ENCODE data around the gene TBC1D8. TPM values are rescaled to one million over a fixed set of nuclear protein-coding genes. Genes with fewer than 3 reads are reported as not detected.
A peak's percentile ranks its signal among the peaks of the same experiment; 100 is the strongest.

The TBC1D8 gene
- total and polyA plus RNA-seq, 5 donors = 36.4 to 79.5 (median 49.5) TPM

DNA sequence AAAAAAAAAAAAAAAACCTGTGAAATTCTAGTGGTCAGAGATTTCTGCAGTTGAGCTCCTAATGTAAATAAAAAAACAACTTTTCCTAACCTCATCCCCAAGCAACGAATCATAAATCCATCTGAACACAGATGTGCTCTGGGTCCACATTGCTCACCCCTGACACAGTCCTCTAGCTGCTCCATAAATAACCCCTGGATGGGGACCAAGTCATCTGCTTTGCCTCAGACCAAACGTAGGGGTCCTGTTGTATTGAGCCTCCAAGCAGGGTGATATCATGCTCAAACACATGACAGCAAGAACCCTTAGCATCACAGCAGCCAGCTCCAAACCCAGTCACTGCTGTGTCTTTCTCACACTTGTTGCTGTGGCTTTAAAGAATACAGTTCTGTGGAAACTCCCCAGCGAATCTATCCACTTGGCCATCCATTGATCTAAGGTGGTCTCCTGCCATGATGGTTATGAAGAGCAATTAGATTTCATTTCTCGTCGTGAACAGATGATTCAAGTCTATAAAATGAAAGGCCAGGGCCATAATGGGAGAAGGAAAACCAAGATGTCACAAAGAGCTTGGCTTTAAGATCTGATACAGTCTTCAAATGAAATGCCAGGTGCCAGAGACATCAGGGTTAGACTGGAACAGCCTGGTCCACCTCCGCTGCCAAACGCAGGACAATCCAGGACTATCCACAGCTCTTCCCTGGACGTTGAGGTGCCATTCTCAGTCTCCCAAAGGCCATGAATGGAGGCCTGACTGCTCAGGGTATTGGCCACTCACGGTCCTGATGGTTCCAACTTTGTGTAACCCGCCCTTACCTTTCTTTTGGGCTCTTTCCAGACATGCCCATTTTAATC lies 39.0 kb downstream of the TBC1D8 start:
- ATAC-seq (peak; percentile 80 to 83), DNase-seq (peak in 1 of 3 donors; percentile 29)
- Histone ChIP-seq H3K4me1 (ENCODE audit: control insufficient read depth, insufficient read depth, low read length) (peaks cover 39% of the 10 kb centered on the region), H3K9me3 (ENCODE audit: control insufficient read depth, low read length) (no peaks in the 10 kb centered on the region), H3K4me3 (ENCODE audit: low read length) (no peak overlapping the region), H3K27me3 (ENCODE audit: control insufficient read depth, insufficient read depth) (no peaks in the 10 kb centered on the region), H3K27ac (ENCODE audit: low read length) (peak overlapping the region; percentile 99)
- intact Hi-C loops (cut with DNase I) = loop anchor here in 1 of 4 donors (5.0 kb wide), 1 partner anchor 35 kb away; no protein-coding TSS in a partner anchor
- WGBS = 64% methylated on average over 10 of the region's 10 CpGs

- Histone ChIP-seq H3K27me3 (ENCODE audit: control insufficient read depth, insufficient read depth) (no peaks in the 10 kb centered on the region), H3K27ac (ENCODE audit: low read length) (peak overlapping the region; percentile 73), H3K9me3 (ENCODE audit: control insufficient read depth, low read length) (no peaks in the 10 kb centered on the region), H3K4me3 (ENCODE audit: low read length) (no peak overlapping the region), H3K4me1 (ENCODE audit: control insufficient read depth, insufficient read depth, low read length) (peaks cover 38% of the 10 kb centered on the region)
- WGBS = 87% methylated on average over 18 of the region's 18 CpGs
- ATAC-seq = no peak
- intact Hi-C loops (cut with DNase I) = loop anchor here in 1 of 4 donors (5.0 kb wide), 1 partner anchor 36 kb away; no protein-coding TSS in a partner anchor
- no peak for DNase-seq
Measured at GRCh38 chr2:101111262-101111838, 39.8 kb downstream of the TBC1D8 start.

DNA sequence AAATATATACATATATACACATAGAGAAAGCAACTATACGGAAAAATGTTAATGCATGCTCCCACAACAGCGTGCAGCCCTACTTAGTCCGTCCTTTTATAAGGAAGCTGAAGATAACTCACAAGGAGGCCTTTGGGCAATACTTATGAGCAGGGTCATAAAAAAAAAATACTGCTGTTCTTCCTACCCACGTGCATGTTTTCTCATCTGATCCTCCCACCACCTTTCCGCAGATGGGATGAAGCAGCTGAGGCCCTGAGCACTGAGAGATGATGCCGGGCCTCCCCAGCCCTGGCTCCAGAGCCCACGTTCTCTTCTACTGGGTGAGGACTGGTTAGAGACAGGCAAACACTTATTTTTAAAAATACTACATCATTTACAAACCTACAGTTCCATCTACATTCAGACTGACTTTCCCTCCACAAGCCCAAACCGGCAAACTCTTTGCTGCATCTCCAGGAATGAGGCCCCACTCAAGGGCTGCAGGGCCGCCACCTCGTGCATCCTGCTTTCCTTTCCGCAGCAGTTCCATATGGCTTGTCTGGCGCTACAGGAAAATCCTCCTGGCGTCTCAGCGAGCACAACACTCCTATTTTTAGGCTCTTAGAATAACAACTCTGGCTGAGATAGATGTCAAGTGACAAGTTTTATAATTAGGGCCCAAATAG lies 41.6 kb downstream of the TBC1D8 start:
- peak overlapping the region; percentile 88 for H3K27ac ChIP-seq (ENCODE audit: low read length)
- intact Hi-C loops (cut with DNase I) = loop anchor here in 1 of 4 donors (5.0 kb wide), 1 partner anchor 38 kb away; no protein-coding TSS in a partner anchor
- peak overlapping the region; percentile 3 for H3K4me3 ChIP-seq (ENCODE audit: low read length)
- H3K4me1 ChIP-seq (ENCODE audit: control insufficient read depth, insufficient read depth, low read length) = peaks cover 37% of the 10 kb centered on the region
- ATAC-seq (peak; percentile 64 to 66), DNase-seq (peak in 2 of 3 donors; percentile 67 to 68)
- WGBS = 40% methylated on average over 14 of the region's 14 CpGs
- H3K9me3 ChIP-seq (ENCODE audit: control insufficient read depth, low read length) = no peaks in the 10 kb centered on the region
- no peaks in the 10 kb centered on the region for H3K27me3 ChIP-seq (ENCODE audit: control insufficient read depth, insufficient read depth)

DNA sequence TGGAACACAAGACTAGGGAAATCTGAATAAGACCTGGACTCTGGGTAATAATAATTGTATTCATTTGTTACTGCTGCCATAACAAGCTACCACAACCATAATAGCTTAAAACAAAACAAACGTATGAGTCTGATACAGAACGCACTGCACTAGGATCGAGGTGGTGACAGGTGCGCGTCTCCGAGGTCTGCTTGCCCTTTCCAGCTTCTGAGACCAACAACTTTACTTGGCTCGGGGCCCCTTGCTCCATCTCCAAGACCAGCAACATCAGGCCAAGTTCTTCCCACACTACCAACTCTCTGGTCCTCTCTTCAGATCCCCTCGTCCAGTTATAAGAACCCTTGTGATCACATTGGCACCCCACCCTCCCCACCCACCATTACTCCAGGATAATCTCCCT lies 42.8 kb downstream of the TBC1D8 start:
- DNase-seq (no peak), ATAC-seq (no peak)
- Histone ChIP-seq H3K9me3 (ENCODE audit: control insufficient read depth, low read length) (no peaks in the 10 kb centered on the region), H3K27ac (ENCODE audit: low read length) (peak overlapping the region; percentile 94), H3K4me3 (ENCODE audit: low read length) (no peak overlapping the region), H3K27me3 (ENCODE audit: control insufficient read depth, insufficient read depth) (no peaks in the 10 kb centered on the region), H3K4me1 (ENCODE audit: control insufficient read depth, insufficient read depth, low read length) (peaks cover 34% of the 10 kb centered on the region)
- intact Hi-C loops (cut with DNase I) = no loop called here
- 65% methylated on average over 8 of the region's 8 CpGs for WGBS

DNA sequence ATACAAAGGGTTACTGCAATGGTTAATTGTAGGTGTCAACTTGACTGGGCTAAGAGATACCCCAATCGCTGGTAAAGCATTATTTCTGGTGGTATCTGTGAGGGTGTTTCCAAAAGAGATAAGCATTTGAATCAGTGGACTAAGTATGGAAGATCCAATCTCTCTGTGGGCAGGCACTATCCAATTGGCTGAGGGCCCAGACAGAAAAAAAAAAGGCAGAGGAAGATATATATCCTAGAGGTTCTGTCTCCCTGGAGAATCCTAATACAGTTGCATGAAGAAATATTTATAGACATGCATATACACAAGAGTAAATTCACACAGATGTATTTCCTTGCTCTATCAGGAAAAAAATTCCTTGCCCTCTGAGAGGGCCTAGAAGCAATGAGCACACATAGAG lies 43.9 kb downstream of the TBC1D8 start:
- ATAC-seq (no peak), DNase-seq (no peak)
- H3K27ac ChIP-seq (ENCODE audit: low read length) = peak overlapping the region; percentile 82
- intact Hi-C loops (cut with DNase I) = no loop called here
- WGBS = 19% methylated on average over 1 of the region's 1 CpG
- H3K4me1 ChIP-seq (ENCODE audit: control insufficient read depth, insufficient read depth, low read length) = peaks cover 30% of the 10 kb centered on the region
- H3K9me3 ChIP-seq (ENCODE audit: control insufficient read depth, low read length) = no peaks in the 10 kb centered on the region
- no peak overlapping the region for H3K4me3 ChIP-seq (ENCODE audit: low read length)
- no peaks in the 10 kb centered on the region for H3K27me3 ChIP-seq (ENCODE audit: control insufficient read depth, insufficient read depth)

GRCh38 chr2:101106453-101107181 lies 44.6 kb downstream of the TBC1D8 start:
- no peak for ATAC-seq
- H3K4me3 ChIP-seq (ENCODE audit: low read length) = no peak overlapping the region
- no peaks in the 10 kb centered on the region for H3K9me3 ChIP-seq (ENCODE audit: control insufficient read depth, low read length)
- intact Hi-C loops (cut with DNase I) = no loop called here
- DNase-seq = no peak
- peaks cover 26% of the 10 kb centered on the region for H3K4me1 ChIP-seq (ENCODE audit: control insufficient read depth, insufficient read depth, low read length)
- peak overlapping the region; percentile 85 for H3K27ac ChIP-seq (ENCODE audit: low read length)
- H3K27me3 ChIP-seq (ENCODE audit: control insufficient read depth, insufficient read depth) = no peaks in the 10 kb centered on the region
- 60% methylated on average over 12 of the region's 12 CpGs for WGBS

DNA sequence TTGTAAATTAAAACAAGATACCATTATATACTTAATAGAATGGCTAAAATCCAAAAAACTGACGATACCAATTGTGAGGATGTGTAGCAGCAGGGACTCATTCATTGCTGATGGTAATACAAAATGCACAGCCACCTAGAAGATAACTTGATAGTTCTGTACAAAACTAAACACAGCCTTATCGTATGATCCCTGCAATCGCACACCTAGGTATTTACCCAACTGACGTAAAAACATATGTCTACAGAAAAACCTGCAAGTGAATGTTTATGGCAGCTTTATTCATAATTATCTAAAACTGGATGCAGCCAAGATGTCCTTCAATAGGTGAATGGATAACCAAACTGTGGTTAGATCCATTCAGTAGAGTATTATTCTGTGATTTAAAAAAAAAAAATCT lies 45.5 kb downstream of the TBC1D8 start:
- Histone ChIP-seq H3K9me3 (ENCODE audit: control insufficient read depth, low read length) (no peaks in the 10 kb centered on the region), H3K27me3 (ENCODE audit: control insufficient read depth, insufficient read depth) (no peaks in the 10 kb centered on the region), H3K4me1 (ENCODE audit: control insufficient read depth, insufficient read depth, low read length) (peaks cover 22% of the 10 kb centered on the region), H3K4me3 (ENCODE audit: low read length) (no peak overlapping the region), H3K27ac (ENCODE audit: low read length) (no peak overlapping the region)
- 81% methylated on average over 4 of the region's 4 CpGs for WGBS
- no peak for DNase-seq
- ATAC-seq = no peak
- intact Hi-C loops (cut with DNase I) = no loop called here

DNA sequence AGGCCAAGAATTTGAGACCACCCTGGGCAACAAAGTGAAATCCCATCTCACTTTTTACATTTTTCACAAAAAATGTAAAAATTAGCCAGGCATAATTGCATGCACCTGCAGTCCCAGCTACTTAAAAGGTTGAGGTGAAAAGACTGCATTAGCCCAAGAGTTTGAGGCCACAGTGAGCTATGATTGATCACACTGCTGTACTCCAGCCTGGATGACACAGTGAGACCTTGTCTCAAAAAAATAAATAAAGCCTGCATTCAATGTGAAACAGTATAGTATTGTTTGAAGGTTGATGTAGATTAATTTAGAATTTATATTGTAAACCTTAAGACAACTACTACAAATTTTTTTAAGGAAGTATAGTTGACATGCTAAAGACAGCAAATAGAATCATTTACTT lies 53.5 kb downstream of the TBC1D8 start:
- H3K4me3 ChIP-seq (ENCODE audit: low read length) = no peak overlapping the region
- intact Hi-C loops (cut with DNase I) = no loop called here
- H3K4me1 ChIP-seq (ENCODE audit: control insufficient read depth, insufficient read depth, low read length) = peaks cover 2% of the 10 kb centered on the region
- no peak overlapping the region for H3K27ac ChIP-seq (ENCODE audit: low read length)
- DNase-seq (no peak), ATAC-seq (no peak)
- H3K27me3 ChIP-seq (ENCODE audit: control insufficient read depth, insufficient read depth) = no peaks in the 10 kb centered on the region
- H3K9me3 ChIP-seq (ENCODE audit: control insufficient read depth, low read length) = no peaks in the 10 kb centered on the region

DNA sequence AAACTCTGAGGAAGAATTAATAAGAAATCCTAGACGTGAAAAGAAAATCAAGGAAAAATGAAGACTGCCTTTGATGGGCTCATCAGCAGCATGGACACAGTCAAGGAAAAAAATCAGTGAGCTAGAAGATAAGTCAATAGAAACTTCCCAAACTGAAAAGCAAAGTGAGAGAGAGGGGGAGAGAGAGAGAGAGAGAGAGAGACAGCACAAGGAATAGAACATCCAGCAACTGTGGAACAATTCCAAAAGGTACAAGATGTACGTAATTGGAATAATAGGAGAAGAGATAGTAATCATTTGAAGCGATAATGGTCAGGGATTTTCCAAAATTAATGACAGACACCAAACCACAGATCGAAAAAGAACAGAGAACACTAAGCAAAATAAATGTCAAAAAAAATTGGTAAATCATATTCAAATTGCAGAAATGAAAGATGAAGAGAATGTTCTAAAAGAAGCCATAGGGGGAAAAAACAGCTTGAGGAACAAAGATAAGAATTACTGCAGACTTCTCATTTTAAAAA lies 54.5 kb downstream of the TBC1D8 start:
- Histone ChIP-seq H3K9me3 (ENCODE audit: control insufficient read depth, low read length) (no peaks in the 10 kb centered on the region), H3K4me1 (ENCODE audit: control insufficient read depth, insufficient read depth, low read length) (peaks cover 2% of the 10 kb centered on the region), H3K27me3 (ENCODE audit: control insufficient read depth, insufficient read depth) (no peaks in the 10 kb centered on the region), H3K27ac (ENCODE audit: low read length) (no peak overlapping the region), H3K4me3 (ENCODE audit: low read length) (no peak overlapping the region)
- intact Hi-C loops (cut with DNase I) = no loop called here
- no peak for ATAC-seq
- WGBS = 82% methylated on average over 4 of the region's 4 CpGs
- DNase-seq = no peak

DNA sequence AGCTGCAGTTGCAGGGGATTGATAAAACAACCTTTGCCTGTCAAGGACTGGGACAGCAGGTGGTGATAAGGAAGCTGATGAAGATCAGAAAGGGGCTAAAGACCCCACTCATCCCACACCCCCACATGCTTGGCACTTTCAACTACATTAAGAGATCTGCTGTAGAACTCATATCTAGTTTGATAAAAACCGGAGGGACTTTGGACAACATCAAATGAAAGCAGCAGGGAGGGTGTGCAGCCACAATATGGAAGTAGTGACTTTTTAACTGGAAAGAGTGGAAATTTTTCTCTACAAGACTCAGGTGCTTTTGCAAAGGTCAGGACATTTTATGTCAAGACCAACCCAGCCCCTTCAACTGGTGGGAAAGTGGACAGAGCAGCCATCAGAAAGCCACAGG lies 56.8 kb downstream of the TBC1D8 start:
- Histone ChIP-seq H3K9me3 (ENCODE audit: control insufficient read depth, low read length) (no peaks in the 10 kb centered on the region), H3K4me1 (ENCODE audit: control insufficient read depth, insufficient read depth, low read length) (peaks cover 2% of the 10 kb centered on the region), H3K4me3 (ENCODE audit: low read length) (no peak overlapping the region), H3K27me3 (ENCODE audit: control insufficient read depth, insufficient read depth) (no peaks in the 10 kb centered on the region), H3K27ac (ENCODE audit: low read length) (no peak overlapping the region)
- DNase-seq (no peak), ATAC-seq (no peak)
- 33% methylated on average over 1 of the region's 1 CpG for WGBS
- intact Hi-C loops (cut with DNase I) = no loop called here

Data from right cardiac atrium (tissue), 5 donors.